Neuronal stem cell (in vitro differentiated cells): ENCODE results near the gene KRT81.

Experiments used
- DNase-seq: peaks from one replicate; pipeline ENCODE4 v3.0.0-alpha.2; 2013; ENCODE audit warnings: low spot score
- H2AFZ ChIP-seq: one replicate; pipeline ENCODE4 v1.6.1; 2013; ENCODE audit warnings: mild to moderate bottlenecking, low read length, inconsistent platforms
- H2AK5ac ChIP-seq: 2 replicates; pipeline ENCODE4 v1.6.1; 2013; ENCODE audit warnings: low read depth, mild to moderate bottlenecking, inconsistent platforms, low read length, moderate library complexity, mixed read lengths
- H2BK120ac ChIP-seq: 2 replicates; pipeline ENCODE4 v1.6.1; 2013; ENCODE audit warnings: low read depth, mild to moderate bottlenecking, inconsistent platforms, low read length, moderate library complexity, mixed read lengths
- H2BK12ac ChIP-seq: one replicate; pipeline ENCODE4 v1.6.1; 2013; ENCODE audit warnings: low read length, inconsistent platforms
- H2BK15ac ChIP-seq: 2 replicates; pipeline ENCODE4 v1.6.1; 2013; ENCODE audit warnings: mild to moderate bottlenecking, low read length, inconsistent platforms, mixed read lengths
- H2BK5ac ChIP-seq: one replicate; pipeline ENCODE4 v1.6.1; 2013; ENCODE audit warnings: inconsistent platforms, mild to moderate bottlenecking, low read length, moderate library complexity
- H3K14ac ChIP-seq: one replicate; pipeline ENCODE4 v1.6.1; 2013; ENCODE audit warnings: low read length, inconsistent platforms
- H3K18ac ChIP-seq: 2 replicates; pipeline ENCODE4 v1.6.1; 2013; ENCODE audit warnings: low read length, inconsistent platforms
- H3K23ac ChIP-seq: 2 replicates; pipeline ENCODE4 v1.6.1; 2013; ENCODE audit warnings: low read depth, mild to moderate bottlenecking, mixed read lengths, low read length, inconsistent platforms; ENCODE audit not compliant: poor library complexity
- H3K27ac ChIP-seq: replicated peaks from 3 replicates; pipeline ENCODE4 v1.5.1; 2013; ENCODE audit warnings: low read length, inconsistent platforms
- H3K27me3 ChIP-seq, 3 experiments: 2 replicates each; pipeline ENCODE4 v1.6.1; 2013; ENCODE audit warnings: low read length in 3 of 3, mild to moderate bottlenecking in 2 of 3, inconsistent platforms in 1 of 3, low read depth in 1 of 3, mixed read lengths in 1 of 3, moderate library complexity in 1 of 3; ENCODE audit not compliant: control insufficient read depth in 3 of 3, insufficient read depth in 3 of 3
- H3K36me3 ChIP-seq, 2 donors: replicated peaks in 1 of 2; 2 replicates each; pipeline ENCODE4 v1.6.1; 2013; ENCODE audit warnings: low read length in 2 of 2; ENCODE audit not compliant: control insufficient read depth in 2 of 2, insufficient read depth in 2 of 2
- H3K4ac ChIP-seq: 2 replicates; pipeline ENCODE4 v1.6.1; 2013; ENCODE audit warnings: inconsistent platforms, mild to moderate bottlenecking, low read length, moderate library complexity
- H3K4me1 ChIP-seq, 2 donors: 1 replicate in 1 of 2; 2 replicates in 1 of 2; pipeline ENCODE4 v1.6.1; 2013; ENCODE audit warnings: low read length in 2 of 2, low read depth in 1 of 2; ENCODE audit not compliant: control insufficient read depth in 2 of 2, insufficient read depth in 1 of 2
- H3K4me2 ChIP-seq: one replicate; pipeline ENCODE4 v1.6.1; 2013; ENCODE audit warnings: mild to moderate bottlenecking, low read length, inconsistent platforms; ENCODE audit not compliant: insufficient read depth, poor library complexity, severe bottlenecking
- H3K4me3 ChIP-seq, 2 donors: 2 replicates each; pipeline ENCODE4 v1.5.1; 2013; ENCODE audit warnings: low read length in 2 of 2, mild to moderate bottlenecking in 2 of 2, inconsistent platforms in 1 of 2, moderate library complexity in 1 of 2
- H3K79me1 ChIP-seq: one replicate; pipeline ENCODE4 v1.6.1; 2013; ENCODE audit warnings: low read depth, mild to moderate bottlenecking, inconsistent platforms, low read length, moderate library complexity
- H3K9ac ChIP-seq: one replicate; pipeline ENCODE4 v1.6.1; 2013; ENCODE audit warnings: mild to moderate bottlenecking, low read depth, low read length, inconsistent platforms; ENCODE audit not compliant: poor library complexity
- H3K9me3 ChIP-seq, 2 donors: replicated peaks in 1 of 2; 2 replicates each; pipeline versions ENCODE3 to v1.6.1; 2013; ENCODE audit warnings: low read length in 2 of 2, mild to moderate bottlenecking in 2 of 2, inconsistent platforms in 1 of 2, low read depth in 1 of 2, mixed read lengths in 1 of 2, moderate library complexity in 1 of 2; ENCODE audit not compliant: control insufficient read depth in 2 of 2, insufficient read depth in 1 of 2
- H4K8ac ChIP-seq: one replicate; pipeline ENCODE4 v1.6.1; 2013; ENCODE audit warnings: low read depth, mild to moderate bottlenecking, inconsistent platforms, low read length, moderate library complexity
- H4K91ac ChIP-seq: one replicate; pipeline ENCODE4 v1.6.1; 2013; ENCODE audit warnings: low read length, low read depth, mild to moderate bottlenecking, inconsistent platforms; ENCODE audit not compliant: poor library complexity
- WGBS, 2 donors: extraction: QIAGEN DNeasy Blood & Tissue Kit; methylation state at CpG; one replicate each; pipeline ENCODE4 v1.1.7; 2013; ENCODE audit warnings: missing lambda C conversion rate in 2 of 2, mixed read lengths in 1 of 2; ENCODE audit not compliant: insufficient read length in 2 of 2, insufficient replicate concordance in 1 of 2; ENCODE audit errors: extremely low coverage in 2 of 2; 5-methylcytosine and 5-hydroxymethylcytosine counted together

Gene KRT81

GRCh38 chr12:52284562-52285171 is 6.7 kb downstream of the KRT81 start:
- H2BK15ac ChIP-seq: no peak overlapping the region
- no peak overlapping the region for H2AK5ac ChIP-seq
- no peak overlapping the region for H2BK5ac ChIP-seq
- WGBS, 2 donors: no CpG with 5 or more reads among the region's 4 CpGs
- no peak overlapping the region for H3K23ac ChIP-seq
- no peak overlapping the region for H4K91ac ChIP-seq
- no peak overlapping the region for H3K18ac ChIP-seq
- H3K4me1 ChIP-seq: peaks cover 0 to 6% of the 10 kb centered on the region in 2 donors
- H4K8ac ChIP-seq: no peak overlapping the region
- H3K14ac ChIP-seq: no peak overlapping the region
- no peak overlapping the region for H3K4me3 ChIP-seq
- no peak for DNase-seq
- H3K9ac ChIP-seq: no peak overlapping the region
- no peak overlapping the region for H3K27ac ChIP-seq
- no peaks in the 10 kb centered on the region for H3K36me3 ChIP-seq
- H3K9me3 ChIP-seq: no peaks in the 10 kb centered on the region
- H3K4me2 ChIP-seq: no peak overlapping the region
- H3K27me3 ChIP-seq: peaks cover 0 to 2% (median 0%) of the 10 kb centered on the region in 3 experiments
- no peak overlapping the region for H2BK12ac ChIP-seq
- H3K79me1 ChIP-seq: no peaks in the 10 kb centered on the region
- H2AFZ ChIP-seq: no peak overlapping the region
- no peak overlapping the region for H2BK120ac ChIP-seq
- H3K4ac ChIP-seq: no peak overlapping the region

DNA sequence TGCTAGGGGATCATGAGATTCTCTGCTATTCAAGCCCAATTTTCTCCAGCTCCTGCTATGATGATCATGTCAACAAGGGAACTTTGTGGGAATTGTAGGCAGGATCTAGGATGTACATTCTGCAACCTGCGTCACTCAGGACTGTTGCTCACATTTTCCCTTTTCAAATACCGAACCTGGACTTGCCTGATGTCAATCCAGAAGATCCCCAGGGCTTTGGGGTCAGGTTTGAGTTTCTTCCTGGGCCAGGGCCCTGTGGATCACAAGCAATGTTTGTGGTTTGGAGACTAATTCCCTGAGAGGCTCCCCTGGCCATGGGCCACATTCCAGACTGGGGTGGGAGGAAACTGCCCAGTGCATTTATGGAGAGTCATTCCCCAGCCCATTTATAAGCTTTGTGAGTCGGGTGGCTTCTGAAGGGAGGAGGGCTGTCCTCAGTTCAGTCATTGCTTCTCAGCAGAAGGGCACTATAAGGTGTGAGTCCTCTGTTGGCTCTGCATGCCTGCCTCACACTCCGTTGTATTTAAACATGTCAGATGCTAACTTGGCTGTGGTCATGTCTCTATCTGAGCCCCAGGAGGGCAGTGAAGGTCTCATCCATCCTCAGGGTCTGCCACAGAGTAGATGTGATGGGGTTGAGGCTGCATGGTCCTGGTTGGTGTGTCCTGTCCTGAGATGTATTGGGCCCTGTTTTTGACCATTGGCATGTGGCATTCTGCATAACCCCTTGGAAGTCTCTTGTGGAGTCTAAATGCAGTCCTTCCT is 10.4 kb downstream of the KRT81 start:
- Histone ChIP-seq H3K27ac (no peak overlapping the region), H2AK5ac (no peak overlapping the region), H3K36me3 (no peaks in the 10 kb centered on the region), H3K9me3 (no peaks in the 10 kb centered on the region), H2AFZ (no peak overlapping the region), H3K27me3 (peaks cover 0 to 10% (median 2%) of the 10 kb centered on the region in 3 experiments), H3K4me1 (peaks cover 3 to 17% of the 10 kb centered on the region in 2 donors), H4K91ac (no peak overlapping the region), H3K79me1 (no peaks in the 10 kb centered on the region), H2BK12ac (no peak overlapping the region), H2BK5ac (peak overlapping the region; percentile 27), H3K4me3 (no peak overlapping the region), H2BK120ac (no peak overlapping the region), H3K18ac (no peak overlapping the region), H2BK15ac (no peak overlapping the region), H3K23ac (no peak overlapping the region), H3K9ac (peak overlapping the region; percentile 35), H3K14ac (no peak overlapping the region), H3K4ac (no peak overlapping the region), H4K8ac (no peak overlapping the region), H3K4me2 (no peak overlapping the region)
- DNase-seq: no peak
- WGBS, 2 donors: no CpG with 5 or more reads among the region's 4 CpGs

- Histone ChIP-seq H4K91ac (no peak overlapping the region), H3K4ac (no peak overlapping the region), H3K4me1 (peaks cover 3 to 17% of the 10 kb centered on the region in 2 donors), H3K9me3 (no peaks in the 10 kb centered on the region), H2BK12ac (no peak overlapping the region), H3K4me3 (no peak overlapping the region), H3K18ac (no peak overlapping the region), H2AK5ac (no peak overlapping the region), H2BK15ac (no peak overlapping the region), H3K27me3 (peaks cover 0 to 10% (median 2%) of the 10 kb centered on the region in 3 experiments), H2BK5ac (no peak overlapping the region), H3K36me3 (no peaks in the 10 kb centered on the region), H3K4me2 (no peak overlapping the region), H4K8ac (no peak overlapping the region), H3K79me1 (no peaks in the 10 kb centered on the region), H2BK120ac (no peak overlapping the region), H3K9ac (no peak overlapping the region), H3K14ac (no peak overlapping the region), H2AFZ (no peak overlapping the region), H3K27ac (no peak overlapping the region), H3K23ac (no peak overlapping the region)
- no CpG with 5 or more reads among the region's 3 CpGs for WGBS, 2 donors
- no peak for DNase-seq
These were observed 11.0 kb downstream of the KRT81 start for GRCh38 chr12:52280319-52280795.
